Measurements from ENCODE around the gene XKR3.

DNA sequence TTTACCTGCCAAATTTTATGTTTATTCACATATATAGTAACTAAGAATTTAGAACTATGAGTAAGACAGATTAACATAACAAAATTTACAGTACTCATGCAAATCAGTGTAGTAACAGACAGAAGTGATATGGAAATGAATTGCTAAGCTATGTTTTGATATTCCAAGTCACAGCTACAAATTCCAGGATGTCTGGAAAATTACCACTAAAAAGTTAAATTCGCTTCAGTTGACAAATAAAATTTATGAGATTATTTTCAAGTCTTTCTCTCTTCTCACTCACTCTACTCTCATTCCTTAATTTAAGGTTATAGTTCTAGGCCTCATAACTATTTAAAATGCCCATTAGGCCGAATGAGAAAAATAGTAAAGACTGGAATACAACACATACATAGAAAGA, 18.1 kb downstream of the XKR3 start:
- TF ChIP-seq POLR2A (IDR thresholded peaks at IDR 0.05) (no peak), CTCF (IDR thresholded peaks at IDR 0.05) (no peak)

All from lower leg skin (tissue), 3 donors.